WI38 (cell line): ENCODE measurements around the gene OR51E2.

Experiments
- H3K4me3 ChIP-seq: 2 replicates; pipeline ENCODE4 v1.5.1; 2011; ENCODE audit warnings: low read depth, mild to moderate bottlenecking, control low read depth, low read length
- TF ChIP-seq, protein P1 (sequence below): IDR thresholded peaks from 2 replicates; pipeline ENCODE4 v1.5.1; 2012; ENCODE audit warnings: low read depth, mild to moderate bottlenecking, control low read depth, low read length

OR51E2 gene

GRCh38 chr11:4664183-4664582 is 33.5 kb downstream of the OR51E2 start:
- TF ChIP-seq, protein P1, sequence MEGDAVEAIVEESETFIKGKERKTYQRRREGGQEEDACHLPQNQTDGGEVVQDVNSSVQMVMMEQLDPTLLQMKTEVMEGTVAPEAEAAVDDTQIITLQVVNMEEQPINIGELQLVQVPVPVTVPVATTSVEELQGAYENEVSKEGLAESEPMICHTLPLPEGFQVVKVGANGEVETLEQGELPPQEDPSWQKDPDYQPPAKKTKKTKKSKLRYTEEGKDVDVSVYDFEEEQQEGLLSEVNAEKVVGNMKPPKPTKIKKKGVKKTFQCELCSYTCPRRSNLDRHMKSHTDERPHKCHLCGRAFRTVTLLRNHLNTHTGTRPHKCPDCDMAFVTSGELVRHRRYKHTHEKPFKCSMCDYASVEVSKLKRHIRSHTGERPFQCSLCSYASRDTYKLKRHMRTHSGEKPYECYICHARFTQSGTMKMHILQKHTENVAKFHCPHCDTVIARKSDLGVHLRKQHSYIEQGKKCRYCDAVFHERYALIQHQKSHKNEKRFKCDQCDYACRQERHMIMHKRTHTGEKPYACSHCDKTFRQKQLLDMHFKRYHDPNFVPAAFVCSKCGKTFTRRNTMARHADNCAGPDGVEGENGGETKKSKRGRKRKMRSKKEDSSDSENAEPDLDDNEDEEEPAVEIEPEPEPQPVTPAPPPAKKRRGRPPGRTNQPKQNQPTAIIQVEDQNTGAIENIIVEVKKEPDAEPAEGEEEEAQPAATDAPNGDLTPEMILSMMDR: no peak
- H3K4me3 ChIP-seq: no peak overlapping the region

- TF ChIP-seq, protein P1: no peak
- no peak overlapping the region for H3K4me3 ChIP-seq
Measured at GRCh38 chr11:4662876-4663275, 34.8 kb downstream of the OR51E2 start.

- no peak overlapping the region for H3K4me3 ChIP-seq
- TF ChIP-seq, protein P1: no peak
Measured at GRCh38 chr11:4658629-4659445, 38.8 kb downstream of the OR51E2 start.

DNA sequence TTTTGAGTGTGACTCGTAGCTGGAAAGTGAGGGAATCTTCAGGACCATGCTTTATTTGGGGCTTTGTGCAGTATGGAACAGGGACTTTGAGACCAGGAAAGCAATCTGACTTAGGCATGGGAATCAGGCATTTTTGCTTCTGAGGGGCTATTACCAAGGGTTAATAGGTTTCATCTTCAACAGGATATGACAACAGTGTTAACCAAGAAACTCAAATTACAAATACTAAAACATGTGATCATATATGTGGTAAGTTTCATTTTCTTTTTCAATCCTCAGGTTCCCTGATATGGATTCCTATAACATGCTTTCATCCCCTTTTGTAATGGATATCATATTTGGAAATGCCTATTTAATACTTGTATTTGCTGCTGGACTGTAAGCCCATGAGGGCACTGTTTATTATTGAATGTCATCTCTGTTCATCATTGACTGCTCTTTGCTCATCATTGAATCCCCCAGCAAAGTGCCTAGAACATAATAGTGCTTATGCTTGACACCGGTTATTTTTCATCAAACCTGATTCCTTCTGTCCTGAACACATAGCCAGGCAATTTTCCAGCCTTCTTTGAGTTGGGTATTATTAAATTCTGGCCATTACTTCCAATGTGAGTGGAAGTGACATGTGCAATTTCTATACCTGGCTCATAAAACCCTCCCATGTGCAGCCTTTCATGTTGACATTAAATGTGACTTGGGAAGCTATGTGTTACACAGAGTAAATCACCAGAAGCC is 42.9 kb downstream of the OR51E2 start:
- TF ChIP-seq, protein P1: no peak
- no peak overlapping the region for H3K4me3 ChIP-seq

DNA sequence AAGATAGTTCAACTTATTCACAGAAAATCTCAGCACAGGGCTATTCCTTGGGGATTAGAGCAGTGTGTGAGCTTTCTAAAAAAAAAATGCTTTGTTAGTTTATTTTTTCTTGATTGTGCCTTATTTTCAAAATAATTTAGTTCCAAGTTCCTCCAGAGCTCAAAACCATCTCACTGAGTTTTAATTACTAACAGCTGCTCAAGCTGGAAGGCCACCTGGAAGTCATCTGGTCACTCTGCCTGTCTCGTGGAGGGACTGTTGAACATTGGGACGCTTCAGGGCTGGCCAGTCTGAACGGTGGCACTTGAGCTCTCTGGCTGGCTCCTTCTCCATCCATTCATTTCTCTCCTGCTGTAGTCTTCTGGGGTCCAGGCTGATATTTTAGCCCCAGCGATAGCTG is 49.9 kb downstream of the OR51E2 start:
- no peak overlapping the region for H3K4me3 ChIP-seq
- TF ChIP-seq, protein P1: no peak

DNA sequence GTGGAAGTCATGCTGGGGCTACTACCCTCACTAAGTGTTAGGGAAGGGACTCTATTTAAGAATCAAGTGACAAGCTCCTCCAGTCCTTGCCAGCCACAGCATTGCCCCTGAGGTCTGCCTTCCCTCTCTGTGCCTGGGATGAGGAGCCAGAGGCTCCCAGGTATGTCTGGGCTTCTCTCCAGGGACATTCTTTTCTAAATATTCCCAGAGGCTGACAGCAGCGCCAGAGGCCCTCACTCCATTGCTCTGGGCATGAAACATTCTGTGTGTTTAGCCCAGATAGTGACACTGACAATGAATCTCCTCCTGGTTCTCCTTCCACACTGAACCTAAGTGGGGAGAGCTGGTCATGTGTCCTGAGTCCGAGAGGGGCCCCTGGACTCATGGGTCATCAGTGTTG is 51.7 kb downstream of the OR51E2 start:
- TF ChIP-seq, protein P1: no peak
- no peak overlapping the region for H3K4me3 ChIP-seq

DNA sequence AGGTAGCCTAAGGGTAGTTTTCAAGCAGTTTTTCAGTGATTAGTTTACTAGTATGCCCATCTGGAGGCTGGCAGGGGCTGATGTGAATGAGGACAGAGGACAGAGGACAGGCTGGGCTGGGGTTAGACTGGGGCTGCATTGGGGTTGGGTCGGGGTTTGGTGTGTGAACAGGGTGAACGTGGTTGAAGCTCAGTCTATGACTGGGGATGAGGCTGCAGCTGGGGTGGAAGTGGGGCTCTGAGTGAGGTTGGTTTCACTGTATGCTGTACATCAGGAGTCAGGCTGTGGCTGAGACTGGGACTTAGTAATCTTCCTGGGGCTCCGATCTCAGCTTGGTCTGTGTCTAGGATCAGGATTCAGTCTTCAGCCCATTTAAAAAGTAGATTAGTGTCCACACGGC is 53.4 kb downstream of the OR51E2 start:
- no peak overlapping the region for H3K4me3 ChIP-seq
- TF ChIP-seq, protein P1: no peak
